ENCODE data around the gene ANXA8L1.
"Not testable (repeated sequence)": the region's sequence is repeated elsewhere in the genome, so short reads cannot be mapped to it uniquely, and the experiment has no call there.

Gene ANXA8L1

GRCh38 chr10:46375406-46375805 is at the start of gene ANXA8L1:
TSS of gene ANXA8L1 (plus strand) at chr10:46375776. CDS start at chr10:46375852, 76 bp downstream.
- not testable (repeated sequence) for DNase-seq

- no peak for DNase-seq
Measured at GRCh38 chr10:46326066-46326465, 49.5 kb upstream of the ANXA8L1 start.

- no peak for DNase-seq
Measured at GRCh38 chr10:46326971-46327370, 48.6 kb upstream of the ANXA8L1 start.

GRCh38 chr10:46327685-46328084 is 47.9 kb upstream of the ANXA8L1 start:
- DNase-seq, result no peak

- DNase-seq, result no peak
Measured at GRCh38 chr10:46328853-46329689, 46.5 kb upstream of the ANXA8L1 start.

GRCh38 chr10:46329690-46330016 is 45.9 kb upstream of the ANXA8L1 start:
- no peak for DNase-seq

- DNase-seq, result no peak
Measured at GRCh38 chr10:46330894-46331293, 44.7 kb upstream of the ANXA8L1 start.

GRCh38 chr10:46365484-46365883 is 10.1 kb upstream of the ANXA8L1 start:
- DNase-seq, result not testable (repeated sequence)

GRCh38 chr10:46367209-46367608 is 8.4 kb upstream of the ANXA8L1 start:
- not testable (repeated sequence) for DNase-seq

GRCh38 chr10:46367666-46368240 is 7.8 kb upstream of the ANXA8L1 start:
- DNase-seq, result not testable (repeated sequence)

- DNase-seq, result not testable (repeated sequence)
Measured at GRCh38 chr10:46368956-46369355, 6.6 kb upstream of the ANXA8L1 start.

- DNase-seq, result not testable (repeated sequence)
Measured at GRCh38 chr10:46374410-46374809, 1.2 kb upstream of the ANXA8L1 start.

GRCh38 chr10:46377022-46377421 is 1.4 kb downstream of the ANXA8L1 start:
- not testable (repeated sequence) for DNase-seq

- DNase-seq, result not testable (repeated sequence)
Measured at GRCh38 chr10:46377651-46378050, 2.1 kb downstream of the ANXA8L1 start.

- DNase-seq, result not testable (repeated sequence)
Measured at GRCh38 chr10:46378108-46378507, 2.5 kb downstream of the ANXA8L1 start.

- DNase-seq, result not testable (repeated sequence)
Measured at GRCh38 chr10:46379233-46379848, 3.8 kb downstream of the ANXA8L1 start.

- DNase-seq, result not testable (repeated sequence)
Measured at GRCh38 chr10:46385858-46386257, 10.3 kb downstream of the ANXA8L1 start.

- not testable (repeated sequence) for DNase-seq
Measured at GRCh38 chr10:46386694-46387093, 11.1 kb downstream of the ANXA8L1 start.

GRCh38 chr10:46387309-46387902 is 11.8 kb downstream of the ANXA8L1 start:
- not testable (repeated sequence) for DNase-seq

GRCh38 chr10:46391422-46391821 is 15.8 kb downstream of the ANXA8L1 start:
- DNase-seq, result not testable (repeated sequence)

GRCh38 chr10:46396441-46397279 is 21.1 kb downstream of the ANXA8L1 start:
- DNase-seq, result not testable (repeated sequence)

GRCh38 chr10:46397767-46398166 is 22.2 kb downstream of the ANXA8L1 start:
- DNase-seq, result not testable (repeated sequence)
